IMR-90 (cell line): ENCODE data around the gene SDHB. TPM values are rescaled to one million over a fixed set of nuclear protein-coding genes. Genes with fewer than 3 reads are reported as not detected.

Source experiments
- ATAC-seq: fragments of 200-7000 bp; cut with Tn5 transposase; 2 replicates; pipeline ENCODE4 v1.9.1; 2020; ENCODE audit warnings: low read depth, mild to moderate bottlenecking, moderate library complexity
- BruUV-seq: library from RNA; stranded (reverse); fragments of 400-500 nt; replicated peaks from 2 replicates; lab custom pipeline; 2021; lab: Mats Ljungman, UMichigan
- CTCF ChIA-PET: fragments of 300-600 bp; formaldehyde crosslinking; extraction: SDS; loops from one replicate; lab custom pipeline; 2021; ENCODE audit warnings: antibody characterized with exemption; lab: Yijun Ruan, JAX
- POLR2A ChIA-PET: fragments of 300-600 bp; sonication (Branson Sonifier 250); formaldehyde crosslinking; loops from one replicate; lab custom pipeline; 2022; ENCODE audit warnings: antibody characterized with exemption; ENCODE audit not compliant: unreplicated experiment; lab: Charles Lee
- DNase-seq: peaks from one replicate; pipeline ENCODE4 v3.0.0; 2013
- H2AFZ ChIP-seq: replicated peaks from 2 replicates; pipeline ENCODE3; 2013; ENCODE audit warnings: low read length, mild to moderate bottlenecking; ENCODE audit not compliant: poor library complexity
- H2AK5ac ChIP-seq: 2 replicates; pipeline ENCODE4 v1.6.1; 2013; ENCODE audit warnings: low read depth, low read length, inconsistent platforms
- H2AK9ac ChIP-seq: replicated peaks from 2 replicates; pipeline ENCODE3; 2013; ENCODE audit warnings: mild to moderate bottlenecking, low read depth, low read length, moderate library complexity; ENCODE audit not compliant: poor library complexity
- H2BK120ac ChIP-seq: 2 replicates; pipeline ENCODE4 v1.6.1; 2013; ENCODE audit warnings: low read depth, low read length, inconsistent platforms
- H2BK15ac ChIP-seq: 3 replicates; pipeline ENCODE4 v1.6.1; 2013; ENCODE audit warnings: low read depth, low read length, inconsistent platforms
- H2BK20ac ChIP-seq: 2 replicates; pipeline ENCODE4 v1.6.1; 2013; ENCODE audit warnings: low read depth, mild to moderate bottlenecking, inconsistent platforms, low read length, moderate library complexity
- H2BK5ac ChIP-seq: 2 replicates; pipeline ENCODE4 v1.6.1; 2013; ENCODE audit warnings: mild to moderate bottlenecking, low read depth, low read length, inconsistent platforms; ENCODE audit not compliant: poor library complexity, severe bottlenecking
- H3K14ac ChIP-seq: replicated peaks from 2 replicates; pipeline ENCODE4 v1.6.1; 2013; ENCODE audit warnings: low read depth, low read length, inconsistent platforms
- H3K18ac ChIP-seq: 2 replicates; pipeline ENCODE4 v1.6.1; 2013; ENCODE audit warnings: low read depth, low read length, control low read depth
- H3K23ac ChIP-seq: 2 replicates; pipeline ENCODE4 v1.6.1; 2013; ENCODE audit warnings: low read depth, low read length, inconsistent platforms
- H3K27ac ChIP-seq: 2 replicates; pipeline ENCODE4 v1.5.1; 2013; ENCODE audit warnings: mild to moderate bottlenecking, control low read depth, low read length; ENCODE audit not compliant: insufficient read depth
- H3K27me3 ChIP-seq: 2 replicates; pipeline ENCODE4 v1.6.1; 2013; ENCODE audit warnings: low read length; ENCODE audit not compliant: control insufficient read depth, insufficient read depth
- H3K36me3 ChIP-seq: 2 replicates; pipeline ENCODE4 v1.6.1; 2013; ENCODE audit warnings: low read length, mixed read lengths; ENCODE audit not compliant: control insufficient read depth, insufficient read depth
- H3K4ac ChIP-seq: 2 replicates; pipeline ENCODE4 v1.6.1; 2013; ENCODE audit warnings: low read depth, low read length, inconsistent platforms
- H3K4me1 ChIP-seq: 2 replicates; pipeline ENCODE4 v1.6.1; 2013; ENCODE audit warnings: low read length, mixed read lengths; ENCODE audit not compliant: control insufficient read depth, insufficient read depth
- H3K4me2 ChIP-seq: 2 replicates; pipeline ENCODE4 v1.6.1; 2013; ENCODE audit warnings: low read depth, mild to moderate bottlenecking, control low read depth, low read length, moderate library complexity
- H3K4me3 ChIP-seq: 2 replicates; pipeline ENCODE4 v1.5.1; 2013; ENCODE audit warnings: low read depth, mild to moderate bottlenecking, control low read depth, low read length, moderate library complexity; ENCODE audit not compliant: insufficient read depth
- H3K56ac ChIP-seq: 2 replicates; pipeline ENCODE4 v1.6.1; 2013; ENCODE audit warnings: low read length, inconsistent platforms; ENCODE audit not compliant: insufficient read depth; ENCODE audit errors: extremely low read depth
- H3K79me1 ChIP-seq, 2 experiments: 2 replicates each; pipeline ENCODE4 v1.6.1; 2013; ENCODE audit warnings: low read length in 2 of 2, inconsistent platforms in 1 of 2, low read depth in 1 of 2
- H3K9ac ChIP-seq: 2 replicates; pipeline ENCODE4 v1.6.1; 2013; ENCODE audit warnings: low read depth, low read length, control low read depth
- H3K9me1 ChIP-seq: 2 replicates; pipeline ENCODE4 v1.6.1; 2013; ENCODE audit warnings: low read length, inconsistent platforms; ENCODE audit not compliant: insufficient read depth
- H3K9me3 ChIP-seq: 2 replicates; pipeline ENCODE4 v1.6.1; 2013; ENCODE audit warnings: low read length; ENCODE audit not compliant: control insufficient read depth, insufficient read depth
- H4K20me1 ChIP-seq: 2 replicates; pipeline ENCODE4 v1.6.1; 2013; ENCODE audit warnings: low read length, inconsistent platforms; ENCODE audit not compliant: insufficient read depth
- H4K5ac ChIP-seq: 2 replicates; pipeline ENCODE4 v1.6.1; 2013; ENCODE audit warnings: mild to moderate bottlenecking, low read depth, low read length, control low read depth
- H4K8ac ChIP-seq, 2 experiments: 2 replicates each; pipeline ENCODE4 v1.6.1; 2013; ENCODE audit warnings: low read depth in 2 of 2, low read length in 2 of 2, control low read depth in 1 of 2, inconsistent platforms in 1 of 2
- H4K91ac ChIP-seq: 2 replicates; pipeline ENCODE4 v1.6.1; 2013; ENCODE audit warnings: low read depth, low read length, inconsistent platforms; ENCODE audit not compliant: insufficient read depth
- BHLHE40 ChIP-seq: fragments of 150-350 bp; IDR thresholded peaks from 2 replicates; pipeline ENCODE4 v1.6.1; 2016; ENCODE audit warnings: mild to moderate bottlenecking, low read depth, low read length
- CEBPB ChIP-seq: IDR thresholded peaks from 2 replicates; pipeline ENCODE4 v1.6.1; 2012; ENCODE audit warnings: low read depth, low read length, improper control_type of control experiment
- CHD1 ChIP-seq: IDR thresholded peaks from 2 replicates; pipeline ENCODE4 v1.6.1; 2012; ENCODE audit warnings: low read depth, low read length, improper control_type of control experiment
- CTCF ChIP-seq: conservative IDR thresholded peaks from 2 replicates; pipeline ENCODE4 v1.5.1; 2012; ENCODE audit warnings: mild to moderate bottlenecking, low read depth, low read length, improper control_type of control experiment
- ELK1 ChIP-seq: fragments of 150-350 bp; IDR thresholded peaks from 2 replicates; pipeline ENCODE4 v1.6.1; 2016; ENCODE audit warnings: low read depth, mild to moderate bottlenecking, low read length, moderate library complexity, borderline replicate concordance
- FOS ChIP-seq: fragments of 150-350 bp; IDR thresholded peaks from 2 replicates; pipeline ENCODE4 v1.6.1; 2016; ENCODE audit warnings: low read depth, low read length
- MAFK ChIP-seq: IDR thresholded peaks from 2 replicates; pipeline ENCODE4 v1.6.1; 2012; ENCODE audit warnings: low read depth, low read length, improper control_type of control experiment
- MAZ ChIP-seq: IDR thresholded peaks from 2 replicates; pipeline ENCODE4 v1.6.1; 2012; ENCODE audit warnings: low read depth, mild to moderate bottlenecking, low read length, improper control_type of control experiment, moderate library complexity, borderline replicate concordance
- MXI1 ChIP-seq: IDR thresholded peaks from 2 replicates; pipeline ENCODE4 v1.6.1; 2012; ENCODE audit warnings: low read depth, mild to moderate bottlenecking, low read length, moderate library complexity, borderline replicate concordance
- NFE2L2 ChIP-seq: fragments of 150-350 bp; IDR thresholded peaks from 2 replicates; pipeline ENCODE4 v1.6.1; 2016; ENCODE audit warnings: low read depth, mild to moderate bottlenecking, low read length
- POLR2A ChIP-seq: IDR thresholded peaks from 2 replicates; pipeline ENCODE4 v1.6.1; 2012; ENCODE audit warnings: mild to moderate bottlenecking, low read depth, low read length
- RAD21 ChIP-seq: IDR thresholded peaks from 2 replicates; pipeline ENCODE4 v1.6.1; 2012; ENCODE audit warnings: low read length, improper control_type of control experiment
- RCOR1 ChIP-seq: IDR thresholded peaks from 2 replicates; pipeline ENCODE4 v1.6.1; 2012; ENCODE audit warnings: mild to moderate bottlenecking, low read length, improper control_type of control experiment; ENCODE audit not compliant: insufficient replicate concordance
- RFX5 ChIP-seq: IDR thresholded peaks from 2 replicates; pipeline ENCODE4 v1.8.0; 2012; ENCODE audit warnings: low read depth, mild to moderate bottlenecking, low read length, moderate library complexity
- SMC3 ChIP-seq: fragments of 150-350 bp; IDR thresholded peaks from 2 replicates; pipeline ENCODE4 v1.6.1; 2016; ENCODE audit warnings: low read depth, mild to moderate bottlenecking, antibody characterized with exemption, low read length, moderate library complexity
- USF2 ChIP-seq: fragments of 150-350 bp; IDR thresholded peaks from 2 replicates; pipeline ENCODE4 v1.6.1; 2017; ENCODE audit warnings: mild to moderate bottlenecking, antibody characterized with exemption, low read length, low read depth
- WGBS, 2 experiments: methylation state at CpG; one replicate each; pipeline versions ENCODE4 v1.1.5 to v1.1.7; 2013; ENCODE audit warnings: missing lambda C conversion rate in 2 of 2; ENCODE audit not compliant: insufficient read length in 1 of 2; ENCODE audit errors: extremely low coverage in 2 of 2; 5-methylcytosine and 5-hydroxymethylcytosine counted together
- dilution Hi-C: fragments of 300-500 bp; cut with HindIII; formaldehyde crosslinking; loops from one replicate; pipeline ENCODE4 v1.14.3; 2018; ENCODE audit warnings: low sequenced_read_pairs; ENCODE audit not compliant: unreplicated experiment
- in situ Hi-C: fragments of 300-500 bp; cut with MboI; formaldehyde crosslinking; loops from 3 replicates; pipeline ENCODE4 v1.14.3; 2019; ENCODE audit warnings: low sequenced_read_pairs, inconsistent platforms, mixed read lengths
- intact Hi-C: fragments of 100-400 bp; cut with micrococcal nuclease; formaldehyde crosslinking; loops from 2 replicates; pipeline ENCODE4 v1.10.0; 2022
- polyA plus RNA-seq, 3 experiments: library from polyadenylated mRNA; depleted of rRNA; stranded (reverse); fragments of >200 nt; gene quantifications; 2 replicates each; pipeline ENCODE4 v1.2.3, GENCODE V29; 2012; ENCODE audit warnings: low replicate concordance in 1 of 3
- total RNA-seq: library from RNA; depleted of rRNA; stranded (reverse); fragments of >200 nt; gene quantifications from 2 replicates; pipeline ENCODE4 v1.2.3, GENCODE V29; 2012

Gene SDHB
- total and polyA plus RNA-seq, 2 of the 4 experiments (the other 2 are of a cell fraction): 122 to 206 TPM

GRCh38 chr1:17060306-17060749 lies 6.5 kb upstream of the SDHB start:
- no peak overlapping the region for H3K27ac ChIP-seq
- POLR2A ChIA-PET: no interaction called here
- WGBS, 2 experiments: 33% methylated on average over 5 of the region's 11 CpGs; no CpG with 5 or more reads in 1 of the 2 experiments

More at GRCh38 chr1:17060306-17060749, 6.5 kb upstream of the SDHB start:
- Histone ChIP-seq H3K9ac (no peak overlapping the region), H3K36me3 (no peaks in the 10 kb centered on the region), H3K4me2 (no peak overlapping the region), H3K18ac (no peak overlapping the region), H3K9me1 (no peaks in the 10 kb centered on the region), H2AK5ac (no peak overlapping the region), H4K20me1 (no peaks in the 10 kb centered on the region), H2BK20ac (no peak overlapping the region), H3K4ac (no peak overlapping the region), H3K9me3 (peaks cover 4% of the 10 kb centered on the region), H3K4me1 (no peaks in the 10 kb centered on the region), H3K4me3 (no peak overlapping the region), H3K56ac (no peak overlapping the region), H4K91ac (no peak overlapping the region), H2BK5ac (no peak overlapping the region), H3K27me3 (no peaks in the 10 kb centered on the region), H4K8ac (no peak overlapping the region), H2AFZ (no peak overlapping the region), H4K5ac (no peak overlapping the region), H3K14ac (no peak overlapping the region), H3K23ac (no peak overlapping the region), H3K79me1 (no peaks in the 10 kb centered on the region), H2BK120ac (no peak overlapping the region), H2AK9ac (no peak overlapping the region), H2BK15ac (no peak overlapping the region)
- DNase-seq (no peak), ATAC-seq (no peak)
- TF ChIP-seq MXI1: no peak
- no peak for TF ChIP-seq CHD1
- no peak for TF ChIP-seq ELK1
- TF ChIP-seq BHLHE40: no peak
- no peak for TF ChIP-seq MAFK
- TF ChIP-seq FOS: no peak
- no peak for TF ChIP-seq MAZ
- no peak for TF ChIP-seq CTCF
- TF ChIP-seq RAD21: no peak
- TF ChIP-seq CEBPB: no peak
- TF ChIP-seq RFX5: no peak
- no peak for TF ChIP-seq RCOR1
- no peak for TF ChIP-seq USF2
- no peak for TF ChIP-seq SMC3
- TF ChIP-seq NFE2L2: no peak
- TF ChIP-seq POLR2A: no peak
- dilution Hi-C loops: no loop called here
- CTCF ChIA-PET: interaction anchor here (0.8 to 2.8 kb wide), 3 partner anchors 15 to 176 kb away, joined by 3 to 11 read pairs (median 4); no protein-coding TSS in a partner anchor
- no TSS peak for BruUV-seq
- intact Hi-C loops: no loop called here
- in situ Hi-C loops: loop anchor here (5.0 kb wide), 1 partner anchor 347 kb away; no protein-coding TSS in a partner anchor
